Adipocyte (in vitro differentiated cells): ENCODE data around the gene RGS6.

ENCODE experiments used
- DNase-seq: peaks from one replicate; pipeline ENCODE4 v3.0.0-alpha.2; 2015; ENCODE audit warnings: low read depth
- H3K27me3 ChIP-seq: replicated peaks from 2 replicates; pipeline ENCODE4 v1.7.0; 2013; ENCODE audit warnings: mild to moderate bottlenecking, low read length, moderate library complexity; ENCODE audit not compliant: control insufficient read depth, insufficient read depth
- H3K36me3 ChIP-seq: 2 replicates; pipeline ENCODE4 v1.7.0; 2013; ENCODE audit warnings: low read length, mild to moderate bottlenecking, moderate library complexity; ENCODE audit not compliant: control insufficient read depth, insufficient read depth, severe bottlenecking
- H3K4me1 ChIP-seq: 2 replicates; pipeline ENCODE4 v1.7.0; 2013; ENCODE audit warnings: mild to moderate bottlenecking, low read length, moderate library complexity; ENCODE audit not compliant: control insufficient read depth, insufficient read depth
- H3K4me3 ChIP-seq: 2 replicates; pipeline ENCODE4 v1.7.0; 2013; ENCODE audit warnings: mild to moderate bottlenecking, low read length, moderate library complexity
- H3K9ac ChIP-seq: 2 replicates; pipeline ENCODE4 v1.7.0; 2013; ENCODE audit warnings: mild to moderate bottlenecking, low read length, moderate library complexity
- H3K9me3 ChIP-seq: 2 replicates; pipeline ENCODE4 v1.7.0; 2013; ENCODE audit warnings: mild to moderate bottlenecking, low read length, moderate library complexity; ENCODE audit not compliant: control insufficient read depth

RGS6 gene

DNA sequence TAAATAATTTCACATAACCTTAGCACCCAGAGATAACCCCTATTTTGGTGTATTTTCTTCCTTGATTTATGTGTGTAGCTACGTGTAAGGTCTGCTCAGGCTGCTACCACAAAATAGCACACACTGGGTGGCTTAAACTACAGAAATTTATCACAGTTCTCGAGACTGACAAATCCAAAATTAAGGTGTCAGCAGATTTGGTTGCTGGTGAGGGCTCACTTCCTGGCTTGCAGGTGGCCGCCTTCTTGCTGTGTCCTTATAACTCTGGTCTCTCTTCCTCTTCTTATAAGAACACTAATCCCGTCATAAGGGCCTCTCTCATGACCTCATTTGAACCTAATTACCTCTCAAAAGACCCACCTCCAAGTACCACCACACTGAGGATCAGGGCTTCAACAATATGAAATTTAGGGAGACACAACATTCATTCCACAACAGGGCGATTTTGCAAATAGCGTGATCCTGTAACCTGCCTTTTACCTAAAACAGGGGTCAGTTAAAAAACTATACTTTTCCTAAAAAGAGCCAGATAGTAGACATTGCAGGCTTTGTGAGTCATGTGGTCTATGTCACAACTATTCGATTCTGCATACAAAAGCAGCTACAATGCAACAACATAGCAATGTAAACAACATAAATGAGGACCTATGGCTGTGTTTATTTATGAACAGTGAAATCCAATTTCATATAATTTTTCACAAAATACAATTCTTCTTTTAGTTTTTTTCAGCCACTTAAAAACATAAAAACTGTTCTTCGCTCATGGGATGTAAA, 589.9 kb downstream of the RGS6 start:
- H3K9ac ChIP-seq = no peak overlapping the region
- DNase-seq = peak; percentile 28
- peaks cover 5% of the 10 kb centered on the region for H3K9me3 ChIP-seq
- peaks cover 35% of the 10 kb centered on the region for H3K4me1 ChIP-seq
- no peaks in the 10 kb centered on the region for H3K27me3 ChIP-seq
- no peaks in the 10 kb centered on the region for H3K36me3 ChIP-seq
- no peak overlapping the region for H3K4me3 ChIP-seq

DNA sequence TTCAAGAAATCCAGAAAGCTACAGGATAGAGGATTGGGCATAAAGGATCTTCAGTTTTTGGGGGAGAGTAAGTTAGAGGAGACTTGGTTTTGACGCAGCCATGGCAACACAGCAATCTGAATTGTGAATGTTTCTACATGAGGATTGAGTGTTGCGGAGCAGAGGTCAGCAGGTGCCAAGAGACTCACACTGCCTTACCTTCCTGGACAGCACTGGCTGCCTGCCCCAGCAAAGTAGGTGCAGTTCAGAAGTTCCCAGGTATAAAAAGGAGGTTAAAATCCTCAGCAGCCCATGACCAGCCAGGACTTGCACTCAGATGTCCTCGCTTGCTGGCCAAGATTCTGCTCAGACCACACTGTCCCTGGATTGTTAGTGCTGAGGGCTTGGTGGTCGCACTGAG, 590.6 kb downstream of the RGS6 start:
- Histone ChIP-seq H3K4me3 (no peak overlapping the region), H3K9me3 (peaks cover 5% of the 10 kb centered on the region), H3K4me1 (peaks cover 28% of the 10 kb centered on the region), H3K27me3 (no peaks in the 10 kb centered on the region), H3K9ac (no peak overlapping the region), H3K36me3 (no peaks in the 10 kb centered on the region)
- no peak for DNase-seq

DNA sequence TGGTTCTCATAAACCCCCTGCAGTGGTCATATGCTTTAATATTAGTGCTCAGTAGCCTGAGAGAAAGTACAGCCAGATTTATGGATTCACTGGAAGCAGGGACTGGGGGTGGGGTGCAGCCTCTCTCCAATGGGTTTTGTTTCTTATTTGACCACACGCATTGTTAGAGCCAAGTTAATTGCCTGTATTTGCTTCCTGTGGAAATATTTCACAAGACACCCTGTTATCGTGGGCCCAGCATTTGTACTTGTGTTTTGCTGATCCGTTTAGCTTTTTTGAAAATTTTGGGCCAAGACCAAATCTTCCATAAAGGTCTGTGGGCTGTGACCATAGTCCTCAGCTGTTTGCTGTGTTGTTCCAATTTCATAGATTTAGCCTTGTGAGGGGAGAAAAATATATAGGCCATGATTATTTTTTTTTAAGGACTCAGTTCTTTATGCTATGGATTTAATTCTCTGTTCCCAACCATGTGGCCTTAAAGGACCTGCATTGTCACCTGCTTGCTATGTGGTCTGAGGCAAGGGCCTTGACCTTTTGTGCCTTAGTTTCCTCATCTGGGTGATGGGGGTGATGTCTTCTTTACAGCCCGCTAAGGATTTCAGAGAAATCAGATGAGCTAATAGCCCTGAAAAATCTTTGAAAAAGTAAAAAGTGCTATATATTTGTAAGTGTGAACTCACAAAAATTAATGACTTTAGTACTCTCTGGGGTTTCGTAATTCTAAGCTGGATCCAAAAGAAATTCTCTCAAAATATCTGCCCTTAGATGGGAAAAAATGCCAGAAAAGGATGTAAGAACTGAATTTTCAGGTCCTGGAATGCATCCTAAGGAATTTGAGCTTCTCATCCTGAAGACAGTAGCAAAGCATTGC, 591.4 kb downstream of the RGS6 start:
- DNase-seq = no peak
- Histone ChIP-seq H3K9me3 (peaks cover 5% of the 10 kb centered on the region), H3K36me3 (no peaks in the 10 kb centered on the region), H3K4me3 (no peak overlapping the region), H3K4me1 (peaks cover 22% of the 10 kb centered on the region), H3K9ac (no peak overlapping the region), H3K27me3 (no peaks in the 10 kb centered on the region)

DNA sequence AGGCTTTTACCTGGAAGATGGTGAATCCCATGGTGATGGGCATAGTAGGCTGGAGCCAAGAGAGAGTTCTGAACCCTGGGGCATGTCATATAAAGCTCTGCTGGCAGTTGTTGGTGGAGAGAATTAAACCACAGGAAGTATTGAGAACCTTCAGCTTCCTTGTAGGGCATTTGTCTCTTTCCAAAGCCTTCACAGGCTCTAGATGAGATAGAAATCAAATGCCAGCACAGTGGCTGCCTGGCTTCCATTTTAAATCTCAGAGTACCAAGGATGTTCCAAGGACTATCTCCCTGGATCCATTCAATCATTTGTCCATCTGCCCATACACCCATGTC, 592.0 kb downstream of the RGS6 start:
- Histone ChIP-seq H3K36me3 (no peaks in the 10 kb centered on the region), H3K9me3 (peaks cover 5% of the 10 kb centered on the region), H3K9ac (no peak overlapping the region), H3K4me3 (no peak overlapping the region), H3K4me1 (peaks cover 25% of the 10 kb centered on the region), H3K27me3 (no peaks in the 10 kb centered on the region)
- DNase-seq = no peak

DNA sequence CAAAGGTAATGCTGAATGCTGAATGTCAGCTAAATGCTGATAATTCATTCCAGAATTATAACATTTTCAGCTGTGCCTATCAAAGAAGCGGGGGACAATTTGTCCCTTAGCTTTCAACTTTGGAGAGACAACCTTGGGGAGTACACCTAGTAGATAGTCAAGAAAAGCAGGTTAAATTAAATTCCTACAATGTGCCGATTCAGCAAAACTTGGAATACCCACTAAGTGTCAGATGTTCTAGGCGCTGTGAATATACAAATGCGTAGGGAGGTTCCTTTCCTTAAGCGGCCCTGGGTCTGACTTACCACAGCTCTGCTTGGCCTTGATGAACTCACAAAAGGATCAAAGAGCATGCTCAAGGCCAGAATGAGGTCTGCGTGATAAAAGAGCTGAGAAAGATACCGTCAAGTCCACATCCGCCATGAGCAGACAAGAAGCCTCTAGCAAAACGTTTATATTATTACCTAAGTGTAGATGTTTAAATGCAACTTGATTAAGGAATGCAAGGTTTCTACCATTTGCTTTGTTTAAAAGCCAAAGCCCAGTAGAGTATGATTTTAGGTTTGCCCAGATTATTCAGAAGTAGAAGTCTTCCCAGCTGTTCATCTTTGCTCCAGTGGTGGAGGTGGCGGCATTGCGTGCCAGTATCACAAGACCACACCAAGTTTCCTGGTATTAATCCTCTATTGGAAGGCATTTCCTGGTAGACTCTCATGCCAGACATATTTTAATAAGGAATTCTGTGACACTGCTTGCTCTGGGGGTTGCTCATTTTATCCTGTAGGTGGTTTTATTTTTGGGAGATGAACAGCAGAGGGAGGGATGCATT, 593.1 kb downstream of the RGS6 start:
- H3K4me1 ChIP-seq = peaks cover 25% of the 10 kb centered on the region
- no peaks in the 10 kb centered on the region for H3K27me3 ChIP-seq
- no peak overlapping the region for H3K4me3 ChIP-seq
- H3K36me3 ChIP-seq = no peaks in the 10 kb centered on the region
- no peak for DNase-seq
- H3K9ac ChIP-seq = no peak overlapping the region
- peaks cover under 1% of the 10 kb centered on the region for H3K9me3 ChIP-seq

DNA sequence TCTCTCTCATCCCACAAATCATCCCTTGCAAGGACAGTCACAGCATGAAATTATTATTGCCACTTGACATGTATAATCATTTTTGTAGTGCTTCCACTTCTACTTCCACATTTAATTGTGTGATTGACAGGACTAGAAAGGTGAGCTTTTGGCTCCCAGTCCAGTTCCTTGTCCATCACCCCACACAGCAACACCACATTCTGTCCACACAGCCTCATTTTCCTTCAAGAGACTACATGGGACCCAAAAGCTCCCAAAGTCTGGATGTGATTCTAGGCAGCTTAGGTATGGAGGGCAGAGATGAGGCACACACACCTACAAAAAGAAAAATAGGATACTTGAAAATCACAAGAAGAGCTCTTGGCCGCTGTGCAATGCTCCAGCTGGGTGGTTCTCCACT, 595.4 kb downstream of the RGS6 start:
- Histone ChIP-seq H3K36me3 (no peaks in the 10 kb centered on the region), H3K9ac (no peak overlapping the region), H3K9me3 (peaks cover 2% of the 10 kb centered on the region), H3K4me3 (no peak overlapping the region), H3K27me3 (no peaks in the 10 kb centered on the region), H3K4me1 (peaks cover 25% of the 10 kb centered on the region)
- no peak for DNase-seq

DNA sequence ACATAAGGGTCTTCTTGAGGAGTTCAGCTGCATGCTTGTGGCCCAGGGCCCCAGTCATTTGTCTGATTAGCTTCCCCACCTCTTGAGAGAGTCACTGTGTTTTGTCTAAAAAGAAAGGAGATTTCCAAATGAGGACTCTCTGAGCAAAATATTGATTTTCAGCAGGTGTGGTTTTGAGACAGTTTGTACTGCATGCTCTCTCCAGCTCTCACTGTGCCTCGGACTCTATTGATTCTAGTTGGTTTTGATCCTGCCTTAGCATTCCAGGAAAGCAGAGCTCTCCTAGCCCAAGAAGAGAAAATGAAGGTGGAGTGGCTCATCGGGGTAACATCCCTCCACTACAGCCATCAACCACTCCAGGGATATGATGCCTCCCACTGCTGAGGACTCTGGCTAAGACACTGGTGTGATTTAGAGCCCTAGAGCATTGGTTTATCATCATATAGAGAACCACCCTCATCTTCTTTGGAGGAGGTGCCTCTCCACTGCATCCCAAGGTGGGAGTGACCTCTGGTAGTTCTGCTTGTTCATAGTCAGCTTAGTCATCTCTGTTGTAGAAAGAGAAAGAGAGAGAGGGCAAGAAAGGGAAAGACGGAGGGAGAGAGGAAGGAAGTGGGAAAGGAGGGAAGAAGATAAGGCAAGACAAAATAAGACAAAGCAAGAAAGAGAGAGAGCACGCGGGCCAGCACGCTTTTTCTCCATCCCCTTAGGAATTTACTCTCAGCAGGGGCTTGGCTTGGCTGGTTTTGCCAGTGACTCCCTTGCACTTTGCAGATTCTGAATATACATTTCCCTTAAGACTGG, 596.0 kb downstream of the RGS6 start:
- Histone ChIP-seq H3K36me3 (no peaks in the 10 kb centered on the region), H3K4me1 (peaks cover 20% of the 10 kb centered on the region), H3K9ac (no peak overlapping the region), H3K9me3 (peaks cover 8% of the 10 kb centered on the region), H3K4me3 (no peak overlapping the region), H3K27me3 (no peaks in the 10 kb centered on the region)
- DNase-seq = no peak

DNA sequence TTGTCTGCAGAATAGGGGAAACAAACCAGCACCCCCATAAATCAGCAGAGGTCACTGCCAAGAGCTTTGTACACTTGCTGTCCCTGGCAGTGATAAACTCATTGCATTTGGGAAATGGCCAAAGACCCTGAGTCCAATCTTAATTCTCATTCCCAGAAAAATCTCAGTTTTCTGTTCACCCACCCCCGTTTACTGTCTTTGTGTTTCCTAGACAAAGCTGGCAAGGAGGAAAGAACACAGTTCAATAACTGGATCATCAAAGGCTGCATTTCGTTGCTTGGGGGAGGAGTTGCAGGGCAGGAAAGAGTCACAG, 596.6 kb downstream of the RGS6 start:
- DNase-seq = no peak
- Histone ChIP-seq H3K9me3 (peaks cover 14% of the 10 kb centered on the region), H3K4me1 (peaks cover 15% of the 10 kb centered on the region)

DNA sequence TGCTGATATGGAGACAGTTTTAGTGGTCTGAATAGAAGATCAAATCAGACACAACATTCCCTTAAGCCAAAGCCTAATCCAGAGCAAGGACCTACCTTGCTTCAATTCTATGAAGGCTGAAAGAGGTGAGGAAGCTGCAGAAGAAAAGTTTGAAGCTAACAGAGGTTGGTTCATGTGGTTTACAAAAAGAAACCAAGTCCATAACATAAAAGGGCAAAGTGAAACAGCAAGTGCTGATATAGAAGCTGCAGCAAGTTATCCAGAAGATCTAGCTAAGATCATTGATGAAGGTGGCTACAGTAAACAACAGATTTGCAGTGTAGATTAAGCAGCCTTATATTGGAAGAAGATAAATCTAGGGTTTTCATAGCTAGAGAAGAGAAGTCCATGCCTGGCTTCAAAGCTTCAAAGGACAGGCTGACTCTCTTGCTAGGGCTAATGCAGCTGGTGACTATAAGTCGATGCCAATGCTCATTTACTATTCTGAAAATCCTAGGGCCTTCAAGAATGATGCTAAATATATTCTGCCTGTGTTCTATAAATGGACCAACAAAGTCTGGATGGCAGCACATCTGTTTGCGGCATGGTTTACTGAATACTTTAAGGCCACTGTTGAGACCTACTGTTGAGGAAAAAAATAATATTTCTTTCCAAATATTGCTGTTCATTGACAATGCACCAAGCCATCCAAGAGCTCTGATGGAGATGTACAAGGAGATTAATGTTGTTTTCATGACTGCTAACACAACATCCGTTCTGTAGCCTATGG, 600.6 kb downstream of the RGS6 start:
- peaks cover 4% of the 10 kb centered on the region for H3K27me3 ChIP-seq
- no peak for DNase-seq
- no peaks in the 10 kb centered on the region for H3K36me3 ChIP-seq

More for the DNA sequence above, 596.6 kb downstream of the RGS6 start:
- Histone ChIP-seq H3K27me3 (no peaks in the 10 kb centered on the region), H3K4me3 (no peak overlapping the region), H3K36me3 (no peaks in the 10 kb centered on the region), H3K9ac (no peak overlapping the region)

DNA sequence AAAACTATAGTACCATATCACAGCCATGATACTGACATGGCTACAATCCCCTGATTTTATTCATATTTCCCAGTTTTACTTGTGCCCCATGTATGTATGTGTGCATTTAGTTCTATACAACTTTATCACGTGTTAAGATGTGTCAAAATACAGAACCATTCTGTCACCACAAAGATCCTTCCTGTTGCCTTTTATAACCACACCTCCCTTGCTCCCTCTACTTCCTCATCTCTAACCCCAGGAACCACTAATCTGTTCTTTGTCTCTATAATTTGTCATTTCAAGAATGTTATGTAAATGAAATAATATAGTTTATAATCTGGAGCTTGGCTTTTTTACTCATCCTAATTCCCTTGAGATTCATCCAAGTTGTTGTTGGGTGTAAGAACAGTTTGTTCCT, 603.3 kb downstream of the RGS6 start:
- no peak overlapping the region for H3K4me3 ChIP-seq
- no peaks in the 10 kb centered on the region for H3K36me3 ChIP-seq
- H3K4me1 ChIP-seq = no peaks in the 10 kb centered on the region
- no peak overlapping the region for H3K9ac ChIP-seq
- no peak for DNase-seq
- H3K27me3 ChIP-seq = peaks cover 13% of the 10 kb centered on the region
- H3K9me3 ChIP-seq = peaks cover 14% of the 10 kb centered on the region

More for the DNA sequence above, 600.6 kb downstream of the RGS6 start:
- Histone ChIP-seq H3K9me3 (peaks cover 14% of the 10 kb centered on the region), H3K4me1 (peaks cover 3% of the 10 kb centered on the region), H3K4me3 (no peak overlapping the region), H3K9ac (no peak overlapping the region)
